Effector memory CD4-positive, alpha-beta T cell (primary cell): ENCODE measurements around the gene RSU1.

Source experiments
- DNase-seq, 3 donors: peaks; one replicate each; pipeline ENCODE4 v3.0.0-alpha.2; 2020
- H3K27ac ChIP-seq: 2 replicates; pipeline ENCODE4 v1.7.0; 2013; ENCODE audit warnings: mild to moderate bottlenecking, low read length, moderate library complexity; ENCODE audit not compliant: insufficient read depth, poor library complexity, severe bottlenecking
- H3K27me3 ChIP-seq: replicated peaks from 2 replicates; pipeline ENCODE4 v1.7.0; 2013; ENCODE audit warnings: mild to moderate bottlenecking, low read length; ENCODE audit not compliant: insufficient read depth, control insufficient read depth, poor library complexity, severe bottlenecking
- H3K36me3 ChIP-seq: 2 replicates; pipeline ENCODE4 v1.7.0; 2013; ENCODE audit warnings: mild to moderate bottlenecking, low read length, moderate library complexity; ENCODE audit not compliant: control insufficient read depth, insufficient read depth
- H3K4me1 ChIP-seq: 2 replicates; pipeline ENCODE4 v1.7.0; 2013; ENCODE audit warnings: low read length, mild to moderate bottlenecking; ENCODE audit not compliant: control insufficient read depth, insufficient read depth, poor library complexity, severe bottlenecking
- H3K4me3 ChIP-seq: 2 replicates; pipeline ENCODE4 v1.7.0; 2013; ENCODE audit warnings: low read length, low read depth, mild to moderate bottlenecking; ENCODE audit not compliant: insufficient read depth, poor library complexity, severe bottlenecking
- H3K9me3 ChIP-seq: 2 replicates; pipeline ENCODE4 v1.7.0; 2013; ENCODE audit warnings: mild to moderate bottlenecking, low read length, moderate library complexity; ENCODE audit not compliant: control insufficient read depth
- total RNA-seq, 3 donors: gene quantifications; one replicate each; lab custom pipeline; 2026; lab: John Stamatoyannopoulos, UW

Gene RSU1
- total RNA-seq, result 49.9 to 76.1 (median 66.6) reads per million in 3 donors

- DNase-seq, result peak; percentile 100
- Histone ChIP-seq H3K27ac (peak within 1 kb of the TSS; percentile 89), H3K9me3 (no peaks in the 10 kb centered on the region), H3K4me3 (peak within 1 kb of the TSS; percentile 76), H3K4me1 (peaks cover 11% of the 10 kb centered on the region), H3K27me3 (no peaks in the 10 kb centered on the region), H3K36me3 (no peaks in the 10 kb centered on the region)
Measured at GRCh38 chr10:16817125-16818019, at the start of gene RSU1. Gene RSU1 (minus strand): TSS chr10:16817424. CDS start chr10:16817081, 343 bp downstream.

- Histone ChIP-seq H3K27ac (no peak overlapping the region), H3K36me3 (no peaks in the 10 kb centered on the region), H3K4me3 (no peak overlapping the region), H3K27me3 (no peaks in the 10 kb centered on the region), H3K4me1 (no peaks in the 10 kb centered on the region), H3K9me3 (no peaks in the 10 kb centered on the region)
- no peak for DNase-seq
Measured at GRCh38 chr10:16866541-16867275, 49.5 kb upstream of the RSU1 start.

GRCh38 chr10:16865766-16866165 is 48.5 kb upstream of the RSU1 start:
- no peak for DNase-seq
- Histone ChIP-seq H3K27ac (no peak overlapping the region), H3K27me3 (no peaks in the 10 kb centered on the region), H3K36me3 (no peaks in the 10 kb centered on the region), H3K4me1 (no peaks in the 10 kb centered on the region), H3K9me3 (no peaks in the 10 kb centered on the region), H3K4me3 (no peak overlapping the region)

GRCh38 chr10:16863766-16864165 is 46.5 kb upstream of the RSU1 start:
- H3K27me3 ChIP-seq, result no peaks in the 10 kb centered on the region
- no peak overlapping the region for H3K27ac ChIP-seq
- no peaks in the 10 kb centered on the region for H3K4me1 ChIP-seq
- no peak overlapping the region for H3K4me3 ChIP-seq
- no peaks in the 10 kb centered on the region for H3K36me3 ChIP-seq
- H3K9me3 ChIP-seq, result no peaks in the 10 kb centered on the region
- DNase-seq, result no peak

GRCh38 chr10:16857419-16857818 is 40.2 kb upstream of the RSU1 start:
- Histone ChIP-seq H3K27ac (no peak overlapping the region), H3K36me3 (no peaks in the 10 kb centered on the region), H3K4me3 (no peak overlapping the region), H3K9me3 (no peaks in the 10 kb centered on the region), H3K4me1 (no peaks in the 10 kb centered on the region), H3K27me3 (no peaks in the 10 kb centered on the region)
- no peak for DNase-seq

- H3K36me3 ChIP-seq, result no peaks in the 10 kb centered on the region
- no peaks in the 10 kb centered on the region for H3K27me3 ChIP-seq
- no peak overlapping the region for H3K4me3 ChIP-seq
- H3K9me3 ChIP-seq, result no peaks in the 10 kb centered on the region
- DNase-seq, result no peak
- H3K27ac ChIP-seq, result no peak overlapping the region
- no peaks in the 10 kb centered on the region for H3K4me1 ChIP-seq
Measured at GRCh38 chr10:16856567-16856966, 39.3 kb upstream of the RSU1 start.

GRCh38 chr10:16856092-16856491 is 38.9 kb upstream of the RSU1 start:
- Histone ChIP-seq H3K4me3 (no peak overlapping the region), H3K27ac (no peak overlapping the region), H3K27me3 (no peaks in the 10 kb centered on the region), H3K4me1 (no peaks in the 10 kb centered on the region), H3K36me3 (no peaks in the 10 kb centered on the region), H3K9me3 (no peaks in the 10 kb centered on the region)
- DNase-seq, result no peak

GRCh38 chr10:16854623-16855022 is 37.4 kb upstream of the RSU1 start:
- no peaks in the 10 kb centered on the region for H3K4me1 ChIP-seq
- H3K27me3 ChIP-seq, result no peaks in the 10 kb centered on the region
- no peak overlapping the region for H3K4me3 ChIP-seq
- DNase-seq, result no peak
- H3K27ac ChIP-seq, result no peak overlapping the region
- H3K36me3 ChIP-seq, result no peaks in the 10 kb centered on the region
- no peaks in the 10 kb centered on the region for H3K9me3 ChIP-seq

GRCh38 chr10:16853809-16854208 is 36.6 kb upstream of the RSU1 start:
- H3K4me1 ChIP-seq, result no peaks in the 10 kb centered on the region
- no peaks in the 10 kb centered on the region for H3K9me3 ChIP-seq
- no peaks in the 10 kb centered on the region for H3K27me3 ChIP-seq
- no peak overlapping the region for H3K27ac ChIP-seq
- no peak overlapping the region for H3K4me3 ChIP-seq
- no peaks in the 10 kb centered on the region for H3K36me3 ChIP-seq
- DNase-seq, result no peak

GRCh38 chr10:16853201-16853600 is 36.0 kb upstream of the RSU1 start:
- no peak overlapping the region for H3K27ac ChIP-seq
- H3K4me3 ChIP-seq, result no peak overlapping the region
- no peaks in the 10 kb centered on the region for H3K27me3 ChIP-seq
- H3K4me1 ChIP-seq, result no peaks in the 10 kb centered on the region
- H3K36me3 ChIP-seq, result no peaks in the 10 kb centered on the region
- no peak for DNase-seq
- H3K9me3 ChIP-seq, result no peaks in the 10 kb centered on the region
